HG03442 (cell line): ENCODE results near the gene CLCN6.

Source experiments
- ATAC-seq: cut with Tn5 transposase; IDR thresholded peaks from one replicate; pipeline ENCODE4 v1.9.1; 2021; ENCODE audit warnings: mild to moderate bottlenecking, moderate library complexity; ENCODE audit not compliant: unreplicated experiment

The CLCN6 gene

DNA sequence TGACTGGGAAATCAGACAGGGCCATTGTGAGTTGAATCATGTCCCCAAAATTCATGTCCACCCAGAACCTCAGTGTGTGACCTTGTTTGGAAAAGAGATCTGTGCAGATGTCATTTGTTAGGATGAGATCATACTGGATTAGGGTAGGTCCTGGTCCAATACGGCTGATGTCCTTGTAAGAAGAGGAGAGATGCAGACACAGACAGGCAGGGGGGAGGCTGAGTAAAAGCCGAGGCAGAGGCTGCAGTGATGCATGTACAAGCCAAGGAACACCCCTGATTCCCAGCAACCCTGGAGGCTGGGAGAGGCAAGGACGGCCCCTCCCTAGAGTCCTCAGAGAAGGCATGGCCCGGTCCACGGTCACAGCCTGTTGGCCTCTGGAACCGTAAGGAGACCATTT lies 68.6 kb downstream of the CLCN6 start:
- ATAC-seq, result no peak

DNA sequence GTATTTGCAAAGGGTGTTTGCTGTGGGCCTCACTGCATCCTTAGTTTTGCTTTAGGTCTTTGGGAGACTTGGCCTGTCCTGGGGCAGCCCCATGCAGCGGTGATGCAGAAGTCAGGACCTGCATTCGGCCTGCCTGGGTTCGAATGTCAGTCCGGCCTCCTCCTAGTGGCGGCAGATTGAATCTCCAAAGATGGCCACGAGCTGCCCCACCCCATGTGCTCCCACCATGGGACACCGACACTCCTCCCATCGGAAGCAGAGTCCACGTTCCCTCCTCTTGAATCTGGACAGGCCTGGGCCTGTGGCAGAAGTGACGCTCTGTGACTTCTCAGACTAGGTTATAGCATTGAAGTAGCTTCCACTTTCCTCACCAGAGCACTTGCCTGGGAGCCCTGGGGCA lies 69.1 kb downstream of the CLCN6 start:
- ATAC-seq, result no peak

DNA sequence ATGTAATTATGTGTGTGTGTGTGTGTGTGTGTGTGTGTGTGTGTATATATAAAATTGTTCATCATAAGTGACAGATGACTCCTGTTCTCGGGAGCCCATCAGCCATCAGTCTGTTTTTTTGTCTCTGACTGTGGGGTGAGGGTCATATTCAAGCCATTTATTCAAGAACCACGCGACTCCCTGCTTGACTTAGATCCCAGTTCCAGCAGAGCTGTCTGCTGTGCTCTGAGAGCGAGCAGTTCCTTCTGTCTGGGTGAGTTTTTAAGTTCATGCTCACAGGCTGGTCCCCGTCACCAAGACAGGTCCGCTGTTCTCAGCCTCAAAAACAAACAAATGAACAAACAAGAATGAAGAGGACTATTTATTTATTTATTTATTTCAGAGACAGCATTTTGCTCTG lies 71.1 kb downstream of the CLCN6 start:
- ATAC-seq, result no peak

DNA sequence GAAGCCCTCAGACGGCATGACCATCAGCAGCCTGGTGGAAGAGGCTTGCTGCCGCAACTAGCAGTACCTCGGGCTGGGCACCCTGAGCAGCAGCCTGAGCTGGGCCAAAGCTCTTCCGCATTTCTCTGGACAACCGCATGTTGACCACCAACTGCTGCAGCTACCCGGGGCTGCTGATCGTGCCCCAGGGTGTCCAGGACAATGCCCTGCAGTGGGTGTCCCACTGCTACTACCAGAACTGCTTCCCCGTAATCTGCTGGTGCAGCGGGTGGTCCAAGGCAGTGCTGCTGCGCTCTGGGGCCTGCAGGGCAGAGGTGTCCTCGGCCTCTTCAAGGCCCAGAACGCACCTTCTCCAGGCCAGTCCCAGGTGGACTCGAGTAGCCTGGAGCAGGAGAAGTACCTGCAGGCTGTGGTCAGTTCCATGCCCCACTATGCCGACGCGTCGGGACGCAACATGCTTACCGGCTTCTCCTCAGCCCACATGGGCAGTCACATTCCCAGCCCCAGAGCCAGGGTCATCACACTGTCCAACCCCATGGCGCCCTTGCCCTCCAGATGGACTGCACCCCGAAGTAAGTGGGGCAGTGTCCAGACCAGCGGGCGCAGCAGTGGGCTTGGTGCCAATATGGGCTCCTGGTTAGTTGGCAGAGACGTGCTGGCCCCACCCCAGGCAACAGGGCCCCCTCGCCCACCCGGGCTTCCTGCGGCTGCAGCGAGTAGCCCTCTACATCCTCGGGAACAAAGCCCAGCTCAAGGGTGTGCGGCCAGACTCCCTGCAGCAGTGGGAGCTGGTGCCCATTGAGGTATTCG lies 72.3 kb downstream of the CLCN6 start:
- no peak for ATAC-seq

DNA sequence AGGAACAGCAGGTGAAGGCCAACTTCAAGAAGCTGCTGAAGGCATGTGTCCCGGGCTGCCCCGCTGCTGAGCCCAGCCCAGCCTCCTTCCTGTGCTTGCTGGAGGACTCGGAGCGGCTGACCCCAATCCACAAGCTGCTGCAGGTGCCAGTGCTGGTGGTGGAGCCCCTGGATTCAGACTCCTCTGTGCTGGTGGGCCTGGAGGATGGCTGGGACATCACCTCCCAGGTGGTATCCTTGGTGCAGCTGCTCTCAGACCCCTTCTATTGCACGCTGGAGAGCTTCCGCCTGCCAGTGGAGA lies 72.8 kb downstream of the CLCN6 start:
- no peak for ATAC-seq

DNA sequence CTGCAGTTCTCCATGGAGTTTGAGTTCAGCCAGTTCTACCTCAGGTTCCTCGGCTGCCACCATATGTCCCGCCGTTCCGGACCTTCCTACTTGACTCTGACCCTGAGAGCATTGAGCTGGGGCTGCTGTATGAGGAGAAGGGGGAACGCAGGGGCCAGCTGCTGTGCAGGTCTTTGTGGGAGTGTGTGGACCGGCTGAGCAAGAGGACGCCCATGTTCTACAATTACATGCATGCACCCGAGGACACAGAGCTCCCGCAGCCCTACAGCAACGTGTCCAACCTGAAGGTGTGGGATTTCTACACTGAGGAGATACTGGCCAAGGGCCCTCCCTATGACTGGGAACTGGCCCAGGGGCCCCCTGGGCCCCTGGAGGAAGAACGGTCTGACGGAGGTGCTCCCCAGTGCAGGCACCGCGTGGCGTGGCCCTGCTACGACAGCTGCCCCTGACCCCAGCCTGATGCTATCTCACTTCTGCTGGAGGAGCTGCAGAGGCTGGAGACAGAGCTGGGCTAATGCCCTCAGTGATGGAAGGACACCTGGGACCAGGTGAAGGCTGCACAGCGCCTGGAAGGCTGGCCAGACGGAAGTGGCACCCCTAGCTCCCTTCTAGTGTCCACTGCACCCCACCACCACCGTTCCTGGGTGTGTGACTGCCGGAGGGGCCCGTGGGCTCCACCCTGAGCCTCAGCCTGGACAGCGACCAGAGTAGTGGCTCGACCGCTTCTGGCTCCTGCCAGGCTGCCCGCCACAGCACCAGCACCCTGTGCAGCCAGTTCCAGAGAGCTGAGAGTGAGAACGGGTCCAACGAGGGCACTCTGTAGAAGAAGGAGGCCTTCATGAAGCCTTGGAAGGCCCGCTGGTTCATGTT lies 73.6 kb downstream of the CLCN6 start:
- no peak for ATAC-seq

DNA sequence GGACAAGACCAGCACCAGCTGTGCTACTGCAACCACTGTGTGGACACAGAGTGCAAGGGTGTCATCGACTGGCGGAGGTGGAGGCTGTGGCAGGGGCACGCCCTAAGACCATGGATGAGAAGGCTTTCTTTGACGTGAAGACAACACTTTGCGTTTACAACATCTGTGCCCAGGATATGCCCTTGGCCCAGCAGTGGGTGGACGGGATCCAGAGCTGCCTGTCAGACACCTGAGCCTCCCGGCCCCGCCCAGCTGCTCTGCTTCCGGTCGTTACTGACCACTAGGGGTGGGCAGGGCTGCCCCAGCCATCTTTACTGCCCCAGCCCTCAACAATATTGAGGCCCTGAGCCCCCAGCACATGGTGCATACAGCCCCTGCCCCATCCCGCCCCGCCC lies 74.2 kb downstream of the CLCN6 start:
- no peak for ATAC-seq

DNA sequence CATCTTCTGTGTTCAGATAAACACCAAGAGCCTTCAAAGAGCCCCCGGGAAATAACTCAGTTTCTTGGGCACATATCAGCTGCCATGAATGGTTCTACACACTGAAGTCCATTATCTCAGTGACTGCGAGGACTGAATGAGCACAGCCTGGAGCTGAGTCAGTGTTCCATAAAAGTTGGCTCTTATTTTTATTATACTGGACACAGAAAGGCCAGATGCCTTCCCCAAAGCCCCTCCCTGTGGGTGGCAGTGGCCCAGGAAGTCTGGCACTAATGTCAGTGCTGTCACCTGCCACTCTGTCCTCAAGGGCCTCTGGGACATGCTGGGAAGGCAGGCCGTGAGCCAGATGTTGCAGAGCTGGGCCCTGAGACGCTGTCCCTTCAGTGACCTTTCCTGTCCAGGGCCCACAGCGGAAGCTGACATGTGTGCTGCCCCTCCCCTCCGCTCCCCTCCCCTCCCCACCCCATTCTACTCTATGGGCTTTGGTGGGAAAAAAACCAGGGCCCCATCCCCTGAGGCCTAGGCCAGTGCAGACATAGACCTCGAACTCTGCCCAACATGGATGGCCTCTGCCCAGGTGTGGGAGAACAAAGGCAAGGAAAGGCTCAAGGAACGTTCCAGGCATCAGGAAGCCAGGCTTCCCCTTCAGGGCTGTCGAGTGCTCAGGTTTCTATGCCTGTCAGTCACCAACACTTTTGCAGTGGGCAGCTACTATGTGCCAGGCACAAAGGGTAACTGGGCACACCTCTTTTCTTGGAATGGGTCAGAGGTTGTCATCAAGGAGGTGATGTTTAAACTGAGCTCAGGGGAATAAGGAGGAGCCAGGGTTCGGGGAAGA lies 75.1 kb downstream of the CLCN6 start:
- ATAC-seq, result no peak

DNA sequence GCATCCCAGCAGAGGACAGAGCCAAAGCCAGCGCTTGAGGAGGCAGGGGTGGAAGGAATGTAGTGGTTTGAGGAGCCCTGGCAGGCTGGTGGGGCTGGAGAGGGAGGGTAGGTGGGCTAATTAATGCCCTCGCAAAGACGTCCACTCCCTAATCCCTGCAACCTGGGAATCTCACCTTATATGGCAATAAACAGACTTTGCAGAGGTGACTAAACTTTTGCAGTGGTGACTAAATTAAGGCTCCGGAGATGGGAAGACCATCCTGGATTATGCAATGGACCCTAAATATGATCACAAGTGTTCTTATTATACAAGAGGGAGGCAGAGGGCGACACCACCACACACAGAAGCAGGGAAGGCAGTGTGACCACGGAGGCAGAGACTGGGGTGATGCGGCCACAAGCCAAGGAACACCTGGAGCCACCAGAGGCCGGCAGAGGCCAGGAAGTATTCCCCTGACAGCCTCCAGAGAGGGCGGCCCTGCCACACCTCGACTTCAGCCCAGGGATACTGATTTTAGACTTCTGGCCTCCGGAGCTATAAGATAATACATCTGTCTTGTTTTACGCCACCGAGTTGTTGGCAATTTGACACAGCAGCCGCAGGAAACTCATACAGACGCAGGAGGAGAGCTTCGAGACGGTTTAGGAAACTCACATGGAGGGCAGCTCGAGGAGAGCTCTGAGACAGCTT lies 75.9 kb downstream of the CLCN6 start:
- ATAC-seq, result no peak

DNA sequence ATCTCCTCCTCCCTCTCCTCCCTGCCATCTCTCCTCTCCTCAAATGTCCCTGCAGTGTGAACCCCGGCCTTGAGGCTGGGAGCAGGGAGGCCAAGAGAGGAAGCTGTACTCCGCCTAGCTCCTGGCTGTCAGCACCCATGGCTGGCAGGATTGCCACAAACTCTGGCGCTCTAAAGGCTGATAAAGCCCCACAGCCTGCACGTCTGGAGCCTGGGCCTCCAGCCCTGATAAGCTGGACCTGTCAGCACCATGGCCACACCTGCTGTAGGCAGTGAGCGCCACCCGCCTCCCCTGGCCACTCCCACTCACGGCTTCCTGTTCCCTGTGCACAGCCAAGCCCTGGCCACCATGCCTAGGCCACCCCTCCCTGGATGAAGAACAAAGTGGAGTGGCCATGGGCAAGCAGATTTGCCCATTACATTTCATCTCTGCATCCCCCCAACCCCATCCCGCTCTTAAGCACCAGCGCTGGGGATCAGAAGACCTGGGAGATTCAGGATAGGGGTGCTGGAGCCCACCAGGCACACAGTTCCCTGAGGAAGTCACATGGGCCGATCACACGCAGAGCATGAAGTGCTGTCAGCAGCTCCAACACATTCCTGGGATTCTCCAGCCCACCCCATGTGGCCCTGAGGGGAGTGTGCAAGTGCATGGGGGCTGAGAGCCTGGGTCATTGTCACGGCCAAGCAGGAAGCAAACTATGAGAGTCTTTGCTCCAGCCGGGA lies 77.0 kb downstream of the CLCN6 start:
- no peak for ATAC-seq

DNA sequence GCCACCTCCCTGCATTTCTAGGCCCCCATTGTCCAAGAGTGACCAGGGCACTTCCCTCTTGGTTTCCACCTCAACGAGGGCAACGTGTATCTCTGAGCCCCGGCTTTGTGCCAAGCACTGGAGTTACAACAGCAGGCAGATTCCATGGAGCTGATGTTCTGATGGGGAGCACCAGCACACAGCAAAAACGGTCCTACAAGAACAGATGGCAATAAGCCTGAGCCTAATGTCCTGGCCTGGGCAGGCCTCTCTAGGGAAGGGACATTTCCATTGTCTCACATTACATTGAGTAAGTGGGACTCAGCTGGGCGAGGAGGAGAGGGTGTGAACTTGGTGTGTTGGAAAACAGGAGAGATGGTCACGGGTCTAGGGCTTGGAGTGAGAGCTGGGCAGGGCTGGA lies 79.9 kb downstream of the CLCN6 start:
- ATAC-seq, result no peak

DNA sequence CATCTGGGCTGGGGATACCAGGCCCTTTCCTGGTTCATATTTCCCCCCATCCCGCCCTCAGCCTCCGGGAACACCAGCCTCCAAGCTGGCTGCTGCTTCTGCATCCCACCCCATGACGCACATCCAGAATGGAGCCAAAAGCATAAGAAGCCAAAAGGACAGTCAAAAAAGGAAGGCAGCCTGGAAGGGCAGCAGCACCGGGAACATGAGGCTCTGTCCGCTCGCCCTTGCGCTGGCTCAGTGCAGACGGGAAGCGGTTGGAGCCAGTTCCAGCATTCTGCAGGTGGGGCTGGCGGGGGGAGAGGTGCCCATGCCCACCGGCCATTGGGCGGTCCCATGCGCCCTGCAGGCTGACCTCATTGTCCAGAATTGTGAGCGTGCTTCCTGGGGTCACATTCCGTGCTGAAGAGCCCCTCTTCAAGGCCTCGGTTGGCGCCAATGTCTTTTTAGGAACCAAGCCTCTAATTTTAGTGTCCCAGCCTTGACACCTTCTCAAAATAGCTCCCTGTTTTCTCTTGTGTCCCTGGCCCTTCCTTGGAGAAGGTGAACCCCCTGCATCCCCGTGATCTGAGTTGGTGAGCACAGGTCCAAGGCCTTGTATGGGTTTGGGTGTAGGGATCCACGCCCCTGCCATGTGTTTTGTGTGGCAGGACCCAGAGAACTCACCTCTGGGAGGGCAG lies 81.1 kb downstream of the CLCN6 start:
- no peak for ATAC-seq

DNA sequence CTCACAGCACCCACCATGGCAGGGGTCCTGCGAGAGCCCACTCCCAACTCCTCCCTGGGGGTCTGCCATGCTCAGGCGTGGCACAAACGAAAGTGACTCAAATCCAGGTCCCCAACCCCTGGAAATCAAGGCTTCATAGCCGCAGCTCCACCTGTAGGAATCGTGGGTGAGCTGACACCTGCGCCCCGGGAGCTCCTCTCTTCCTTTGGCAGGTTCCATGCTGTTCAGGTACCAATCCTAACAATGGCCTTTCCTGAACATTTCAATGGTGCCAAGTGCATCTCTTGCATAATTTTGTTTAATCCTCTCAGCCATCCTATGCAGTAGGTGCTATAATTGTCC lies 81.6 kb downstream of the CLCN6 start:
- ATAC-seq, result no peak

DNA sequence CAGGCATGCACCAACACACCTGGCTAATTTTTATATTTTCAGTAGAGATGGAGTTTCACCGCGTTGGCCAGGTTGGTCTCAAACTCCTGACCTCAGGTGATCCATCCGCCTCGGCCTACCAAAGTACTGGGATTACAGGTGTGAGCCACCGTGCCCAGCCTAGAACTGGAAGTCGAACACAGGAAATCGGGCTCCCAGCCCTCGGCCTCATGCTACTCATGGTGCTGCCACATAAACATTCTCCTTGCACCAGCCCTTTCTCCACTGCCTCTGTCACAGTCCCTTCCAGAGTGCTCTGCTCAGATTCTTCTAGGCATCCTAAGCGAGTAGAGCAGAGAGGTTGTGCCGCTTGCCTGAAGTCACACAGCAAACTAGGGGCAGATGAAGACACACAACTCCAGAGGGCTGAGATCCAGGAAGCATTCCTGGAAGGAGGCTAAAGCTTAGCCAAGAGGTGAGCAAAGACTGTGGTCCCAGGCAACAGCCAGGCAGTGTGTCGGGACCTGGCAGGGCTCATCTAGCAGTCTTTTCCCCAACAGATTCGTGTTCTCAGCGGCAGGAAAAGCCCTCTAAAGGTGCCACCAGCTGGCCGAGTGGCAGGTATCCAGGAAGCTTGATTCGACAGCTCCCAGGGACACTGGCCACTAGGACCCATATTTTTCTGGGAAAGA lies 82.3 kb downstream of the CLCN6 start:
- ATAC-seq, result no peak

DNA sequence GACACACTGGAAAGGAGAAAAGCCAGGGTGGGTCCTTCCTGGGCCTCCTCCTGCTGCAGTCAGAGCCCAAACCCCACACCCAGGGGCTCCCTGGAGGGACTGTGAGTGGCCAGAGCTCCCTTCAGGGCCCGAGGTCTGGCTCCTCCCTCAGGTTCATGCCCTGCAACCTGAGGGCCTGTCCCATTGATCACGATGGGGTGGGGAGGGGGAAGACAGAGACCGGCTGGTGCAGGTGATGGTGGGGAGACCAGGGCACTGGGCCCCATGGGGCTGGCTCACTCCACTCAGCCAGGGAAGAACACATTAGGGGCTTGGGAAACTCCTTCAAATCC lies 82.9 kb downstream of the CLCN6 start:
- ATAC-seq, result no peak

DNA sequence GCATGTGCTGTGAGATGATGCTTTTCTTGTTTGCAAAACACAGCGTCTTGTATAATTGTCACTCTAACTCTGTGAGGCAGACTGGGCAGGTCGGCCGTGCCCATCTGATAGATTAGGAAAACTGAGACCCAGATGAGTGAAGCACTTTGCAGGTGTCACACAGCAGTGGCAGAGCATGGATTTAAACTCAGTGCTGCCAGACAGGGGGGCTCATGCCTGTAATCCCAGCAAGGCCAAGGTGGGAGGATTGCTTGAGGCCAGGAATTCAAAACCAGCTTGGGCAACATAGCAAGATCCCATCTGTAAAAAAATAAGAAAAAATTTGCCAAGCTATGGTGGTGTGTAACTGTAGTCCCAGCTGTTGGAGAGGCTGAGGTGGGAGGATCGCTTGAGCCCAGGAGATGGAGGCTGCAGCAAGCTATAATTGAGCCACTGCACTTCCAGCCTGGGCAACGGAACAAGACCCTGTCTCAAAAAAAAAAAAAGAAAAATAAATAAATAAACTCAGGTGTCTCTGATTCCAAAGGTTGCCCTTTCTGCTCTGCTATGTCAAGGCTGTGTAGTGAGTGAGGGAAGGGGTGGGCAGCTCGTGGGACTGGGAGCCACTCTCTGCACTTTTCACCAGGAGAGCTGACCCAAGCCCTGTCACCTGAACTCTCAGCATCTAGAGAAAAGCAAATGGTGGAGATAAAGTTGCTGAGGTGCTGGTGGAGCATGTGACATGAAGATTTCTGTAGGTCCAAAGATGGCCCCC lies 85.6 kb downstream of the CLCN6 start:
- ATAC-seq, result no peak
